ENCODE measurements around the gene TBC1D23.
"Not testable (repeated sequence)": the region's sequence is repeated elsewhere in the genome, so short reads cannot be mapped to it uniquely, and the experiment has no call there.

The TBC1D23 gene

DNA sequence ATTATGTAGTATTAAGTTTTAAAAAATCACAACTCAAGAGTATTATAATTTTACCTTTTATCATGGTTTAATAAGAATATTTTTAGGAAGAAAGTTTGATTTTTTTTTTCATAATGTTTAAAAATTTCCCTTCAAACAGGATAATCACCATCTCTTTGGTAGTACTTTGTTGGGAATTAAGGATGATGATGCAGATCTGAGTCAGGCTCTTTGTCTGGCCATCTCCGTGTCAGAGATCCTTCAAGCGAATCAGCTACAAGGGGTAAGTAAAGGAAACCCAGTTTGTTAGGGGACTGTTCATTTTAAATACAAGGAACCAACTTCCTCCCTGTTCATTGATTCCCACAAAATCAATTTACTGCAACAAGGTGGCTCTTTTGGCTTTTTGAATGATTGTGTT lies 37.0 kb downstream of the TBC1D23 start:
- H3K9me3 Mint-ChIP-seq: no peaks in the 10 kb centered on the region
- no peaks in the 10 kb centered on the region for H3K27me3 Mint-ChIP-seq (ENCODE audit: low read depth)
- H3K27ac Mint-ChIP-seq: no peak overlapping the region
- H3K36me3 Mint-ChIP-seq (ENCODE audit: low read depth): peaks cover 26% of the 10 kb centered on the region
- no peak for DNase-seq (ENCODE audit: low spot score)
- H3K4me3 Mint-ChIP-seq: no peak overlapping the region
- no peaks in the 10 kb centered on the region for H3K4me1 Mint-ChIP-seq (ENCODE audit: low read depth)

DNA sequence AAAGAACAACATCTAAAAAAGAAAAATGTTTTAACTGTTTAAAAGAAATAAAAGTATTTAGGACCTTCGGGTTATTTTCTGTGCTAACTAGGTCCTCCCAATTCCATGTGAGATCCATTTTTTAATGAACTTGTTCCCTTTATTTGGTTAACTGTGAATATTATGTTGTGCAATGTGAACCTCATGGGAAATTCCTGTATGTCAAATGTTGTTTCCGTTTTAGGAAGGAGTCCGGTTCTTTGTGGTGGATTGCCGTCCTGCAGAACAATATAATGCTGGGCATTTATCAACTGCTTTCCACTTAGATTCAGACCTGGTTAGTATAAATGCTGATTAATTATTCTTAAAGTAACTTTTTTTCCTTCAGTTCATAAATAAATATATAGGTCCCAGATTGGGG lies 38.2 kb downstream of the TBC1D23 start:
- Mint-ChIP-seq H3K4me3 (no peak overlapping the region), H3K27me3 (ENCODE audit: low read depth) (no peaks in the 10 kb centered on the region), H3K9me3 (no peaks in the 10 kb centered on the region), H3K27ac (no peak overlapping the region), H3K4me1 (ENCODE audit: low read depth) (no peaks in the 10 kb centered on the region), H3K36me3 (ENCODE audit: low read depth) (peaks cover 29% of the 10 kb centered on the region)
- no peak for DNase-seq (ENCODE audit: low spot score)

DNA sequence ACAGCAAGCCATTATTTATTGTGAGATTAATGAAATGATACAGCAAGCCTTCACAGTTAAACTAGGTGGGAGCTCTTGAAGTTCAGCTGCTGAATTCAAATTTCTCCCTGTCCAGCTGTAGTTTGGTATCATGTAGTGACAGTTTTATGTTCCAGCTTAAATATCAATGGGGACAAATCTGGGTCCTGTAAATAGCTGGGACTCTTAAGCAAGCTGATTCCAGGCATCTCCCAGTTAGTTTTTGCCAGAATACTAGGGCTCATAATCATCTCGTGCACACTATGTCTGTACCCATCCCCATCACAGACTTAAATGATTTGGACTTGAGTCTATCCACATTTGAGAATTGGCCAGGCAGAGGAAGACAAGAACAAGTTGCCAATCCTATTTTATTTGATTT lies 45.9 kb downstream of the TBC1D23 start:
- H3K4me1 Mint-ChIP-seq (ENCODE audit: low read depth): no peaks in the 10 kb centered on the region
- H3K27me3 Mint-ChIP-seq (ENCODE audit: low read depth): no peaks in the 10 kb centered on the region
- DNase-seq (ENCODE audit: low spot score): no peak
- no peak overlapping the region for H3K27ac Mint-ChIP-seq
- H3K9me3 Mint-ChIP-seq: no peaks in the 10 kb centered on the region
- peaks cover 20% of the 10 kb centered on the region for H3K36me3 Mint-ChIP-seq (ENCODE audit: low read depth)
- H3K4me3 Mint-ChIP-seq: no peak overlapping the region

DNA sequence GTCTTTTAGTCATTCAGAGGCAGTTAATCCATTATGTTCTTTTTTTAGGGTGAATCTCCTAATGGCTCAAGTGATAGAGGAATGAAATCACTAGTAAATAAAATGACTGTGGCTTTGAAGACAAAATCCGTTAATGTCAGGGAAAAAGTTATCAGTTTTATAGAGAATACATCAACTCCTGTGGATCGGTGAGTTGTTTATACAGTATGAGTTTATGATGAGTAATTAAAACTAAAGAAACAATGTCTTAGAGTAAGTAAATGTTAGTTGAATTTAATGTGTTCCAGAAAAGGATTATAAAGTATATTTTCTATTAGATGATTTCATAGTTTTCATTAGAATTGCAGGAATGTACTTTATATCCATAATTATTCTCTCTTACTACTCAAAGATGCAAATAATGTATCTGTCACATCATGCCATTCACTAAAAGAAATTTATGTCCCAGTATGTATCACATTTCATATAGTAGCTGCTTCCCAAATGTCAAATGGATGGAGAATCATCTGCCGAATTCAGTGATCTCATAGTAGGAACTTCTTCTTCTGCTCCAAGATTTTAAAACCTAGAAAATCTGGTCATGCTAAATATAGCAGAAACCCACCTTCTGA lies 49.7 kb downstream of the TBC1D23 start:
- no peak overlapping the region for H3K27ac Mint-ChIP-seq
- no peaks in the 10 kb centered on the region for H3K4me1 Mint-ChIP-seq (ENCODE audit: low read depth)
- H3K9me3 Mint-ChIP-seq: no peaks in the 10 kb centered on the region
- H3K4me3 Mint-ChIP-seq: no peak overlapping the region
- H3K36me3 Mint-ChIP-seq (ENCODE audit: low read depth): peaks cover 20% of the 10 kb centered on the region
- DNase-seq (ENCODE audit: low spot score): no peak
- no peaks in the 10 kb centered on the region for H3K27me3 Mint-ChIP-seq (ENCODE audit: low read depth)

DNA sequence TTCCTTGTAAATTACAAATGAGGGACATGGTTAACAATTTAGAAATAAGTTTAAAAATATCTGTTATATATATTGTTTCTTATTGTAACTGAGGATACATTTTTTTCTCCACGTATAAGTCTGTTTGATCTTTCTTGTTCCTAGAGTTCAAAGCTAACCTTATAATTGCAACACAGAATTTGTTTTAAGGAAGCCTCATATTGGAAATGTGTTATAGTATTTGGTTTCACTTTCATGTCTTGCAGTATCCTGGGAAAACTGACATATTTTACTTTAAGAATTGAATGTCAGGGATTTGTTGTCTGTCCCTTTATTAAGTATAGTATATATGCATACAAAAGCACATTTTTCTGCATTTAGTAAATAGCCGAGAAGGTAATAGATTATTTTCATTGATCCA lies 50.2 kb downstream of the TBC1D23 start:
- Mint-ChIP-seq H3K27ac (no peak overlapping the region), H3K36me3 (ENCODE audit: low read depth) (peaks cover 20% of the 10 kb centered on the region), H3K27me3 (ENCODE audit: low read depth) (no peaks in the 10 kb centered on the region), H3K4me1 (ENCODE audit: low read depth) (no peaks in the 10 kb centered on the region), H3K9me3 (no peaks in the 10 kb centered on the region), H3K4me3 (no peak overlapping the region)
- no peak for DNase-seq (ENCODE audit: low spot score)

DNA sequence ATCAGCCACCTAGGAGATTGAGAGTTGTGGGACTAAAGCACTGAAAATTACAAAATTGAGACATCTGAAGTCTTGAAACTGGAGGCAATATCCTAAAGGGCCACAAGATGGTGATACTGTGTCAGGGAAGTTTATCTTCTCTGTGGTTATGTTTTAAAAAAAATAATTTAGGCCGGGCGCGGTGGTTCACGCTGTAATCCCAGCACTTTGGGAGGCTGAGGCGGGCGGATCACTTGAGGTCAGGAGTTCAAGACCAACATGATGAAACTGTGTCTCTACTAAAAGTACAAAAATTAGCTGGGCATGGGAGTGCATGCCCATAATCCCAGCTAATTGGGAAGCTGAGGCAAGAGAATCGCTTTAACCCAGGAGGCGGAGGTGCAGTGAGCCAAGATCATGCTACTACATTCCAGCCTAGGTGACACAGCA lies 55.9 kb downstream of the TBC1D23 start:
- peaks cover 13% of the 10 kb centered on the region for H3K4me1 Mint-ChIP-seq (ENCODE audit: low read depth)
- peak overlapping the region; percentile 52 for H3K27ac Mint-ChIP-seq
- no peaks in the 10 kb centered on the region for H3K27me3 Mint-ChIP-seq (ENCODE audit: low read depth)
- H3K36me3 Mint-ChIP-seq (ENCODE audit: low read depth): peaks cover 15% of the 10 kb centered on the region
- H3K9me3 Mint-ChIP-seq: no peaks in the 10 kb centered on the region
- peak; percentile 25 for DNase-seq (ENCODE audit: low spot score)
- peak overlapping the region; percentile 51 for H3K4me3 Mint-ChIP-seq

DNA sequence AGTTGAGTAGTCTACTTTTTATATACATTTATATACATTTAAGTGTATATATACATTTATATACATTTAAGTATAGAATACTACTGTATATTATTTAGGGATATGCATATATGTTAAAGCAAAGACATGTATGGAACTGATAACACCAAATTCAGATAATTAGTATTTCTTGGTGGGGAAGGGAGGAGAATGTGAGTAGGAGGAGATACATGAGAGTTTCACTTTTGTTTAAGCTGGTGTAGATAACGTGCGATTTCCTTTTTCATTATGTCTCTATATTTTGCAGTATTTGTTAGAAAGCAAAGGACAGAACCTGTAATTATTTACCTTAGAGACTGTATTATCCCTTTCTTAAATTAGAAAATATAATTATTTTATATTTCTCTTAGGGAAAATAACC lies 57.1 kb downstream of the TBC1D23 start:
- no peak for DNase-seq (ENCODE audit: low spot score)
- H3K4me1 Mint-ChIP-seq (ENCODE audit: low read depth): peaks cover 13% of the 10 kb centered on the region
- H3K4me3 Mint-ChIP-seq: peak overlapping the region; percentile 71
- H3K36me3 Mint-ChIP-seq (ENCODE audit: low read depth): peaks cover 11% of the 10 kb centered on the region
- H3K27me3 Mint-ChIP-seq (ENCODE audit: low read depth): no peaks in the 10 kb centered on the region
- no peaks in the 10 kb centered on the region for H3K9me3 Mint-ChIP-seq
- H3K27ac Mint-ChIP-seq: peak overlapping the region; percentile 85

DNA sequence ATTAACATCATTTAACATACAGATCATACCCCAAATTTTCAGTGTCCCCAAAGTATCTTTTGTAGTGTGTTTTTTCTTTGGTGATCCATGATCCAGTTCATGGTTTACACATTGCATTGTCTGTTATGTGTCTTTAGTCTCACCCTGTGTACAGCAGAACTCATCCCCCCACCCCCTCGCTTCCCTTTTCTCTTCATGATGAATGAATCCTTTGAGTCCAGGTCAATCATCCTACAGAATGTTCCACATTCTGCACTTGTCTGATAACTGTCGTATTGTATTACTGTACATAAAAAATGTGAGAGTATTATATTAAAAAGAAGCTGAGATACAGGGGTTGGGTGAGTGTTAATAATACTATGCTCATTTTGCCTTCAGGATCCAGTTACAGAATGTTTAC lies 59.2 kb downstream of the TBC1D23 start:
- DNase-seq (ENCODE audit: low spot score): no peak
- no peaks in the 10 kb centered on the region for H3K27me3 Mint-ChIP-seq (ENCODE audit: low read depth)
- no peak overlapping the region for H3K4me3 Mint-ChIP-seq
- H3K4me1 Mint-ChIP-seq (ENCODE audit: low read depth): peaks cover 13% of the 10 kb centered on the region
- H3K36me3 Mint-ChIP-seq (ENCODE audit: low read depth): peaks cover 11% of the 10 kb centered on the region
- peak overlapping the region; percentile 26 for H3K27ac Mint-ChIP-seq
- no peaks in the 10 kb centered on the region for H3K9me3 Mint-ChIP-seq

DNA sequence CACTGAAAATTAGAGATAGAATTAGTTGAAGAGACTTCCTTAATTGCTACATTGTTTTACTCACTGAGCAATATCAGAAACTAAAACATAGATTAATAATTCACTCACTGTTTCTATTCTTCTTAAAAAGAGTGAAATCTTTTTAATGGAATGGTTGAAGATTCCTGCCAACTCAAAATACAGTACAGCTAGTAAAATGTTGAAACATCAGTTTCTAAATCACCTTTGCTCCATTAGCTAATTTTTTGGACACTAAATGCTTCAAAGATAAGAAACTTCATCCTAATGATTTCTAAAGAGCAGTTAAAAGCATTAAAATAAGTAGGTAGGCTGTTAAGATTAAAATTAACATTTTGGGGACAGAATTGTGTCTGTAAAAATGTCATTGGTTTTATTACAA lies 63.3 kb downstream of the TBC1D23 start:
- H3K27ac Mint-ChIP-seq: no peak overlapping the region
- peaks cover 16% of the 10 kb centered on the region for H3K36me3 Mint-ChIP-seq (ENCODE audit: low read depth)
- H3K4me3 Mint-ChIP-seq: no peak overlapping the region
- no peaks in the 10 kb centered on the region for H3K4me1 Mint-ChIP-seq (ENCODE audit: low read depth)
- no peak for DNase-seq (ENCODE audit: low spot score)
- H3K9me3 Mint-ChIP-seq: peaks cover 9% of the 10 kb centered on the region
- H3K27me3 Mint-ChIP-seq (ENCODE audit: low read depth): no peaks in the 10 kb centered on the region

DNA sequence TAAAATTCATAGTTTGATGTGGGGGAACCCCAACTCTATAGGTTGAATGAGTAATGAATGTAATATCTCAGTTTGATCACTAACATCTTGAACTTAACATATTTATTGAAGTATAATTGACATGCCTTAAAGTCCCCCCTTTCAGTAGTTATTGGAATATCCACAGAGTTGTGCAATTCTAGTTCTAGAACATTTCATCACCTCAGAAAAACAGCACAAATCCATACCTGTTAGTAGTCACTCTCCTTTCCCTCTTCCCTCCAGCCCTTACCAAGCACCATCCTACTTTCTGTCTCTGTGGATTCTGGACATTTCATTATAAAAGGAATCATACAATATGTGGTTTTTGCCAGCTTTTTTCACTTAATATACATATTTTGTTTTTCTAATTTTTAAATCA lies 65.0 kb downstream of the TBC1D23 start:
- Mint-ChIP-seq H3K36me3 (ENCODE audit: low read depth) (peaks cover 11% of the 10 kb centered on the region), H3K4me1 (ENCODE audit: low read depth) (no peaks in the 10 kb centered on the region), H3K9me3 (peaks cover 9% of the 10 kb centered on the region), H3K27ac (no peak overlapping the region), H3K4me3 (no peak overlapping the region), H3K27me3 (ENCODE audit: low read depth) (no peaks in the 10 kb centered on the region)
- no peak for DNase-seq (ENCODE audit: low spot score)

DNA sequence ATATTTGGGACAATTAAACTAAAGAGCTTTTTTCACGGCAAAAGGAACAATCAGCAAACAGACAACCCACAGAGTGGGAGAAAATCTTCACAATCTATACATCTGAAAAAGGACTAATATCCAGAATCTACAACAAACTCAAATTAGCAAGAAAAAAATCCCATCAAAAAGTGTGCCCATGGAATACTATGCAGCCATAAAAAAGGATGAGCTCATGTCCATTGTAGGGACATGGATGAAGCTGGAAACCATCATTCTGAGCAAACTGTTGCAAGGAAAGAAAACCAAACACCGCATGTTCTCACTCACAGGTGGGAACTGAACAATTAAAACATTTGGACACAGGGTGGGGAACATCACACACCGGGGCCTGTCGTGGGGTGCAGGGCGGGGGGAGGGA lies 66.6 kb downstream of the TBC1D23 start:
- not testable (repeated sequence) for H3K9me3 Mint-ChIP-seq; H3K27me3 Mint-ChIP-seq (ENCODE audit: low read depth); H3K4me3 Mint-ChIP-seq; DNase-seq (ENCODE audit: low spot score); H3K27ac Mint-ChIP-seq; H3K4me1 Mint-ChIP-seq (ENCODE audit: low read depth)
- H3K36me3 Mint-ChIP-seq (ENCODE audit: low read depth): peaks cover 11% of the 10 kb centered on the region

DNA sequence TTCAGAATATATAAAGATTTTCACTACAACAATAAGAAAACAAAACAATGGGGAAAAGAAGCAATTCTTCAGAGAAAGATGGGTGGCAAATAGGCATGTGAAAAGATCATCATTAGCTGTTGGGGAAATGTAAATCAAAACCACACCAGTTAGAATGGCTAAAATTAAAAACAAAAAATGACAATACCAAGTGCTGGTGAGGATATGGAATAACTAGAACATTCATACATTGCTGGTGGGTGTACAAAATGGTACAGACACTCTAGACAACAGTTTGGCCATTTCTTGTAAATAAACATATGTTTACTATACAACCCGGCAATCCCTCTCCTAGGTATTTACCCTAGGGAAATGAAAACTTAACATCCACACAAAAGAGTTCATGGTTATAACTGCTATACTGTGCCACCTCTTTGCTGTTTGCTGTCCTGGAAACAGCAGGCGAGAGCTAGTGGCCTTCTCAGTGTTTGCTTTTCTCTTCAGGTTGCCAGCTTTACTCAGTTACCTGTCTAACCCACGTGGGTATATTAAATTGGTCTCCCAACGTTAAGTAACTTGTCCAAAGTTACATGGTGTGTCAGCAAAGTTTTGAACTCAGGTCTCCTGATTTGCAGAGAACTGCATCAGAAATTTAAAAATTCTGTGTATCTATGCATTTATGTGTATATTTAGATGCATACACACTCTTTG lies 69.2 kb downstream of the TBC1D23 start:
- Mint-ChIP-seq H3K27ac (no peak overlapping the region), H3K4me3 (no peak overlapping the region), H3K36me3 (ENCODE audit: low read depth) (peaks cover 11% of the 10 kb centered on the region)

DNA sequence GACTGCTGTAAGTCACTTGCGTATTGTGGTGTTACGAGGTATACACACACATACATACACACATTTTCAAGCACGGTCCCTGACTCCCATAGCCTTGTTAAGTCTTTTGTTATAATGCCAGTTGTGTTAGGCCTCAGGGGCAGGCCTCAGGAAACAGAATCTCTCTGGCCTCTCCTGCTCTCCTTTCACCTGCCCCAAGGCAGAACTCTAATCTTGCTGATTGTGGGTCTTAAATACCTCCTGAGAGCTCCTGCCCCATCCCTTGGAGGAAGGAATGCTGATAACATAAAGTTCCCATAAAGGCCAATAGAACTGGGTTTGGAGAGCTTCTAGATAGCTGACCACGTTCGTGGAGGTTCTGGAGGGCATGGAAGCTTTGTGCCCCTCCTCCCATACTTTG lies 69.9 kb downstream of the TBC1D23 start:
- no peak for DNase-seq (ENCODE audit: low spot score)
- Mint-ChIP-seq H3K4me1 (ENCODE audit: low read depth) (peaks cover 14% of the 10 kb centered on the region), H3K27me3 (ENCODE audit: low read depth) (no peaks in the 10 kb centered on the region), H3K36me3 (ENCODE audit: low read depth) (peaks cover 10% of the 10 kb centered on the region), H3K9me3 (peaks cover 9% of the 10 kb centered on the region), H3K4me3 (no peak overlapping the region), H3K27ac (no peak overlapping the region)

More for the DNA sequence above, 69.2 kb downstream of the TBC1D23 start:
- Mint-ChIP-seq H3K9me3 (peaks cover 9% of the 10 kb centered on the region), H3K4me1 (ENCODE audit: low read depth) (peaks cover 7% of the 10 kb centered on the region), H3K27me3 (ENCODE audit: low read depth) (no peaks in the 10 kb centered on the region)
- no peak for DNase-seq (ENCODE audit: low spot score)

DNA sequence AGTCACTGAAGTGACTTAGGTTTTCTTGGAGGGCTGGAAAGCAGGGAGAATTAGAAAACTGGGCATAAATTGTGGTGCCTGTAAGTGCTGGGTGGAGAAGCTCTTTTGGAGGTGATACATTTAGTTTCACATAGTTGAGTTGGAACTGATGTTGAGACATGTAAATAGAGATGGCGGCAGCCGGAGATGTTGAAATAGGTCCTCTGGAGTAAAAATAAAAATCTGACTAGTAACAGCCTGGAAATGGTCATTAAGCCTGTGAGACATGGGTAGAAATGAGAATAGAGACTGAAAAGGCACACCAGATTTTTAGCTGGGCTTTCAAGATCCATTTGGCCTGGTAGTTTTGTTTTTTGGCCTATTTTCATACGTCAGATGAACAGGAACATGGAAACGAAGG lies 70.9 kb downstream of the TBC1D23 start:
- peaks cover 21% of the 10 kb centered on the region for H3K4me1 Mint-ChIP-seq (ENCODE audit: low read depth)
- H3K9me3 Mint-ChIP-seq: peaks cover 9% of the 10 kb centered on the region
- H3K4me3 Mint-ChIP-seq: no peak overlapping the region
- no peaks in the 10 kb centered on the region for H3K27me3 Mint-ChIP-seq (ENCODE audit: low read depth)
- peaks cover 7% of the 10 kb centered on the region for H3K36me3 Mint-ChIP-seq (ENCODE audit: low read depth)
- no peak overlapping the region for H3K27ac Mint-ChIP-seq
- no peak for DNase-seq (ENCODE audit: low spot score)

DNA sequence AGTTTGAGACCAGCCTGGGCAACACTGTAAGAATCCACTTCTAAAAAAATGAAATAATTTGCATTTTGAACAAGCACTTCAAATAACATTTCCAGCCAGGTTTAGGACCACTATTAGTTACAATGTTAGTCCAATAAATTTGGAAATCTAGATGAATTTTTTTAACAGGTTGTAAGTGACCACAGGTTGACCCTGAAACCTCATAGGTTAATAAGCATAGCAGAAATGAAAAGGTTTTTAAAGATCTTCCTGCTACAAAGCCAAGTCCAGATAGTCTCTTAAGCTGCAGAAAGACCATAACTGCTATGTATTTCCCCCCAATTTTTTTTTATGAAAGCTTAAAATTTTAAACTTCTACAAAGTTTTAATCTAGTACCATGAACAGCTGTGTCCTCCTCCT lies 72.3 kb downstream of the TBC1D23 start:
- H3K27ac Mint-ChIP-seq: no peak overlapping the region
- no peak for DNase-seq (ENCODE audit: low spot score)
- no peaks in the 10 kb centered on the region for H3K36me3 Mint-ChIP-seq (ENCODE audit: low read depth)
- H3K9me3 Mint-ChIP-seq: no peaks in the 10 kb centered on the region
- no peaks in the 10 kb centered on the region for H3K27me3 Mint-ChIP-seq (ENCODE audit: low read depth)
- peaks cover 21% of the 10 kb centered on the region for H3K4me1 Mint-ChIP-seq (ENCODE audit: low read depth)
- H3K4me3 Mint-ChIP-seq: no peak overlapping the region
